ENCODE measurements around the gene MUC4. TPM values are rescaled to one million over a fixed set of nuclear protein-coding genes. Genes with fewer than 3 reads are reported as not detected.
A peak's percentile ranks its signal among the peaks of the same experiment; 100 is the strongest.
"Not testable (repeated sequence)": the region's sequence is repeated elsewhere in the genome, so short reads cannot be mapped to it uniquely, and the experiment has no call there.

The MUC4 gene
- polyA plus RNA-seq, 4 donors, result 0.62 to 2.8 (median 0.82) TPM

DNA sequence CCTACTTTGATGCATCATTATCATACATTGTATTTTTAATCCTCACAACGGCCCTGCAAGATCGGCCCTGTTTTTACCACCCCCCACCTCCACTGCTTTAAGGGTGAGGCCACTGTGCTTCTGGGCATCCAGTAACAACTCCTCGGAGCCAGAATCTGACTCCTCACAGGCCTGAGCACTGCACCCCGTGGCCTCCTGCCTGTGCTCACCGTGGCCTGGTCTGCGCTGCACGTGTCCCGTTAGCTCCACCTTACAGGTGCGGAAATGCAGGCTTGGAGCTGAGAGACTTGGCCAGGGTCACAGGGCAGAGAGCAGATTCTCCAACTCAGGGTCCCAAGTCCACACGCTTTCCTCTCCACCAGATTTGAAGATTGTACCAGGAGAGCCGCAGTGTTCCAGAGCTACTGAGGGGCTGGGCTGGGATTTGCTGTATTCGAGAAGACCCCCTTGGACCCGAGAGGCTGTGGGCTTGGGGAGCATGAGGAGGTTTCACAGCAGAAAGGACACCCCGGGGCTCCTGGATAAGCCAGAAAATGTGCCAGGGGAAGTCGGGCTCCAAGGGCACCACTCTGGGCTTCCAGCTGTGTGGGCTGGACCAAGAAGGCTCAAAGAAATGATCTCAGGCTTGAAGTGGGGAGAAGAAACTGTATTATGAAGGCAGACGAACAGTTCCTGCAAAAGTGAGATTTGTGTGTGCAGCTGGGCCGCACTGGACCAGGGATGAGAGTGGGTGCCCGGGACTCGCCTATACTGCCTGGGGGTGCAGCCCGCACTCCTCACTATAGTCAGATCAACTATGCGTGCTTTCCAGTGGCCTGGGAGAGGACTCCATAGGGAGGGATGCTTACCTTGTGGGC lies 89.4 kb downstream of the MUC4 start:
- not testable (repeated sequence) for DNase-seq (ENCODE audit: low read depth in 4 of 4, low spot score in 3 of 4)

DNA sequence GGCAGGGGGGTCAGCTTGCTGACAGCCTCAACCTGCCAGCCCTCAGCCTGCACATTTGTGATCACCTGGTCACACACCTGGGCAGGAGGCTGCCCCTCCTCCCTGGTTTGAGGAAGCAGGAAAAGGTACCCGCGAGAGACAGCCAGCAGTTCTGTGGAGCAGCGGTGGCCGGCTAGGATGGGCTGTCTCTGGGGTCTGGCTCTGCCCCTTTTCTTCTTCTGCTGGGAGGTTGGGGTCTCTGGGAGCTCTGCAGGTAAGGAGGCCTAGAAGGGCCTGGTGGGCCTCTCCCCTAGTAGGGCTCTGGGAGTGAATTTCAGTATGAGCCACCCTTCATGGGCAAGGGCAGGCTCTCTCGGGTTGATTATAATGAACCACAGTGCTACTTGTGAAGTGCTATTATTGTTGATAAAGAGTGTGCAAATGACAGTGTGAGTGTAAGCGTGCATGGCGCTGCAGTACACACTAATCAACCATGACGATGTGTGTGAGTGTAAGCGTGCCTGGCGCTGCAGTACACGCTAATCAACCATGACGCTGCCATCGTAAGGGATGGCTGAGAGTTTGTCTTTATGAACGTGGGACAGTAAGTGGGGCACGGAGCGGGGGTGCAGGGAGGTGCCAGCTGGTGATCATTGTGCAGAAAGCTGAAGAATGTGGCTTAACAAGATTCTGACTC lies 90.8 kb downstream of the MUC4 start, which contains the start of gene MUC20:
Gene MUC20 (plus strand): TSS at position 148 of the 676 bp plus-strand sequence. CDS start 30 bp downstream, at position 178.
- DNase-seq (ENCODE audit: low read depth in 4 of 4, low spot score in 3 of 4), result peak in 2 of 4 donors; percentile 18 to 24

DNA sequence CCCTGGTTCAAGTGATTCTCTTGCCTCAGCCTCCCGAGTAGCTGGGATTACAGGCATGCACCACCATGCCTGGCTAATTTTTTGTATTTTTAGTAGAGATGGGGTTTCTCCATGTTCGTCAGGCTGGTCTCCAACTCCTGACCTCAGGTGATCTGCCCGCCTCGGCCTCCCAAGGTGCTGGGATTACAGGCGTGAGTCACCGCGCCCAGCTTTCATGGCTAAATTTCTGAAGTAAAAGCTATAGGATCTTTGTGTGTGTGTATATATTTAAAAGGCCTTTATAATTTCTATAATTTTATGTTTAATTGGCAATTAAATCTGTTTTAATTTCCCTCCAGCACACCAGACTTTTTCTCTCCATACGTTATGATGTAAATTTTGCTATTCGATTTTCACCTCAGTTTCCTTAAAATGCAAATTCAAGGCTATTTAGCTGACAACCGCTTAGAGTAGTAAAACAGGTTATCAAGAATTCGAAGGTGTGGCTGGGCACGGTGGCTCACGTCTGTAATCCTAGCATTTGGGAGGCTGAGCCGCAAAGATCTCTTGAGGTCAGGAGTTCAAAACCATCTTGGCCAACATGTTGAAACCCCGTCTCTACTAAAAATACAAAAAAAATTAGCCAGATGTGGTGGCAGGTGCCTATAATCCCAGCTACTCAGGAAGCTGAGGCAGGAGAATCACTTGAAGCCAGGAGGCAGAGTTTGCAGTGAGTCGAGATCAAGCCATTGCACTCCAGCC lies 92.0 kb downstream of the MUC4 start:
- not testable (repeated sequence) for DNase-seq (ENCODE audit: low read depth in 4 of 4, low spot score in 3 of 4)

DNA sequence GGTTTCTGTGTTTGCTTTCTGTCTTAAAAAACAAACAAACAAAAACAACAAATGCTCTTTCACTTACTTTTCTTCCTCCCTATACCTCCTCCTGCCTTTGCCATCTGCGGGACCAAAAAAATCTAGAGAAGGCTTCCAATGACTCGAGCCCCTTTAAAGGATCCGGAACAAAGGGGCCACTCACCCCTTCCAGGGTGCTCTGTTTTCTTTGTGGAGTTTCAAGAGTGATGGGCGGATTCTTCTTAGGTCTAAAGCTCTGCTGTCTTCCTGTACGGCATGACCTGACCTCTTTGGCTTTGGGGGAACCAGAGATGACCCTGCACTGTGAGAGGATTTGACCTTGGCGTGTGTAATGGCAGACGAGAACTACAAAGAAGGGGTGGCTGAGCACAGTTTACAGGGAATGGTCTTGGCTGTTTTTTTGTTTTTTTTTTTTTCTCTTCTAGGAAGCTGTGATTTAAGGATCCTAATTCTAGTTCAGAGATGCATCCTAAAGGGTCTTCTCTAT lies 93.2 kb downstream of the MUC4 start:
- no peak for DNase-seq (ENCODE audit: low read depth in 4 of 4, low spot score in 3 of 4)

DNA sequence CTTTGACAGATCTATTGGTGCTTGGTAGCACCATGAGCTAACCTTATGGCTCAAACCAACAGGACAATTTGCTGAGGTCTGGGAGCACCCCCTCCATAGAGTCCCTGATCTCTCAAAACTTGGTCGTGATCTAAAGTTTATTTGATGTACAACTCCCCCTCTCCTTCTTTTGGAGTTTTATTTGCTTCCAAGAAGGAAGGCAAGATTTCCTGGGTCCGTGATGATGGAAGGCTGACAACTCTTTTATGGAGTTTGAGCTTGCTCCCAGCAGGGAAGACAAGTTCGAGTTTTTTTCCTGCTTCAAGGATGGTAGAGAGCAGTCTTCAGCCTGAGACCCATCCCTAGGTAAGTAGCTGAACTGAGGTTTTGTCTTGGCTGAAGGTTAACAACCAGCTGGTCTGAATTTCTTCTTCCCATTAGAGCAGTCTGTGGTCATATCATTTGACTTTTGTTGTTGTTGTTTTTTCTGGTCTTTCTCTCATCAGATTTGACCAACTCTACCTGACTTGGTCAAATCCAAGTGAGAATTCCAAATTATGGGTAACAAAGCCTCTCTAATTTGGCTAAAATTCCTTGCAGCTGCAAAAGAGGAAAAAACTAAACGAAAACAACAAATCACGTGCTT lies 93.8 kb downstream of the MUC4 start:
- no peak for DNase-seq (ENCODE audit: low read depth in 4 of 4, low spot score in 3 of 4)

- DNase-seq (ENCODE audit: low read depth in 4 of 4, low spot score in 3 of 4), result no peak
Observed at GRCh38 chr3:195717416-195717815, 94.3 kb downstream of the MUC4 start.

DNA sequence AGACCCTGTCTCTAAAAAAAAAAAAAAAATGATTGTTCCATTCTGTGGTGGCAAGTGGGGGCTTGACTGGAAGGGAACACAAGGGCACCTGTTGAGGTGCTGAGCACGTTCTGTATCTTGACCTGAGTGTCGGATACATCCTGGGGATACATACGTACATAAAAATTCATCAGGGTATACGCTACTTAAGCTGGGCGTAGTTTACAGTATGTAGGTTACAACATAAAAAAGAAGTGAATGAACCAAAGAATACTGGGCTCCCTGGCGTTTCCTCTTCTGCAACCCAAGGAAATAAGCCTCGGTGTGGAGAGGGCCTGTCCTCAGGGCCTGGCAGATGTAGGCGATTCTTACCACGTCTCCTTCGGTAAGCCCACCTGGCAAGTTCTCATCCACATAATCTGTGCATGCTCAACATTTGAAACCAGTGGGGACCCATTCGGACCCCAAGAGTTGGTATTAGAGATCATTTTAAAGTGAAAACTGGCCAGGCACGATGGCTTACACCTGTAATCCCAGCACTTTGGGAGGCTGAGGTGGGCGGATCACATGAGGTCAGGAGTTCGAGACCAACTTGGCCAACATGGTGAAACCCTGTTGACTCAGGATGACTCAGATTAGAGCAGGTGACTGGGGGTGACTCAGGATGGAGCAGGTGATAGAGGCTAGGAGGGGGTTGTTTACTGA lies 96.0 kb downstream of the MUC4 start:
- no peak for DNase-seq (ENCODE audit: low read depth in 4 of 4, low spot score in 3 of 4)

GRCh38 chr3:195715134-195715533 lies 96.6 kb downstream of the MUC4 start:
- DNase-seq (ENCODE audit: low read depth in 4 of 4, low spot score in 3 of 4), result no peak

- DNase-seq (ENCODE audit: low read depth in 4 of 4, low spot score in 3 of 4), result no peak
Observed at GRCh38 chr3:195714380-195715011, 97.2 kb downstream of the MUC4 start.

DNA sequence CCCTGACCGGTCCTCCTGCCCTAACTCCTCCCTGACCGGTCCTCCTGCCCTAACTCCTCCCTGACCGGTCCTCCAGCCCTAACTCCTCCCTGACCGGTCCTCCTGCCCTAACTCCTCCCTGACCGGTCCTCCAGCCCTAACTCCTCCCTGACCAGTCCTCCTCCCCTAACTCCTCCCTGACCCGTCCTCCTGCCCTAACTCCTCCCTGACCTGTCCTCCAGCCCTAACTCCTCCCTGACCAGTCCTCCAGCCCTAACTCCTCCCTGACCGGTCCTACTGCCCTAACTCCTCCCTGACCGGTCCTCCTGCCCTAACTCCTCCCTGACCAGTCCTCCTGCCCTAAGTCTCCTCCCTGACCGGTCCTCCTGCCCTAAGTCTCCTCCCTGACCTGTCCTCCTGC lies 98.6 kb downstream of the MUC4 start:
- DNase-seq (ENCODE audit: low read depth in 4 of 4, low spot score in 3 of 4), result not testable (repeated sequence)

DNA sequence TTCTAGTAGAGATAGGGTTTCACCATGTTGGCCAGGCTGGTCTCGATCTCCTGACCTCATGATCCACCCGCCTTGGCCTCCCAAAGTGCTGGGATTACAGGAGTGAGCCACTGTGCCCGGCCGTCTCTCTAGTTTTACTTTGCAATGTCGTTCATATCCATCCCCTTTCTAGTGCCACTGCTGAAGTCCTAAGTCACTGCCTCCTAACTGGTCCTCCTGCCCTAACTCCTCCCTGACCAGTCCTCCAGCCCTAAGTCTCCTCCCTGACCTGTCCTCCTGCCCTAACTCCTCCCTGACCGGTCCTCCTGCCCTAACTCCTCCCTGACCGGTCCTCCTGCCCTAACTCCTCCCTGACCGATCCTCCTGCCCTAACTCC lies 99.2 kb downstream of the MUC4 start:
- not testable (repeated sequence) for DNase-seq (ENCODE audit: low read depth in 4 of 4, low spot score in 3 of 4)

DNA sequence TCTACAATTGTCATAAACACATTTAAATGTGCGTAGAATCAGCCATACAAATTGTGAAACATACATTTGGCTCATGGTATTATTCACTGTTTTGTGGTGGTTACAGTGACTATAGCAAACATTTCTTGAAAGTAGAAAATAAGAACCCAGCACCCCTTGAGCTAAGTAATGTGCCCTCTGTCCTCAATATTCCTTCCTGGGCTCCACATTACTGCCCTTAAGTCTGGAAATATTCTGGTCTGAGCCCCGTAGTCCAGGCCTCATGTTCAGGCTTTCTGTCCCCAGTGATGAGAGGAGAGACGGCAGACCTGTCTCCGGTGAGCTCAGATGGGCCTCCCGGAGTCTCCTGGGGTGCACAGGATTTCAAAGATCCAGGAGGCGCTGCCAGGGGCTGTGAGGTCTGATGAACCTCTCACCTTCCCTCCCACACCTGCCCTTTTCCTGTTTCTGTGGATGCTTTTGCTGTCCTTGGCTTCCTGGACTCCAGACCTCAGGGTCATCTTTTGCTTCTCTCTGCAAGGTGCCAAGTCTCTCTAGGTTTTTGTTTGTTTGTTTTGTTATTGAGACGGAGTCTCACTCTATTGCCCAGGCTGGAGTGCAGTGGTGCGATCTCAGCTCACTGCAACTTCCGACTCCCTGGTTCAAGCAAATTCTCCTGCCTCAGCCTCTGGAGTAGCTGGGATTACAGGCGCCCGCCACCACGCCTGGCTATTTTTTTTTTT lies 99.8 kb downstream of the MUC4 start:
- no peak for DNase-seq (ENCODE audit: low read depth in 4 of 4, low spot score in 3 of 4)

GRCh38 chr3:195711091-195711812 lies 100.5 kb downstream of the MUC4 start:
- not testable (repeated sequence) for DNase-seq (ENCODE audit: low read depth in 4 of 4, low spot score in 3 of 4)

- DNase-seq (ENCODE audit: low read depth in 4 of 4, low spot score in 3 of 4), result not testable (repeated sequence)
Observed at GRCh38 chr3:195710126-195710905, 101.4 kb downstream of the MUC4 start.

GRCh38 chr3:195709676-195710085 lies 102.0 kb downstream of the MUC4 start:
- no peak for DNase-seq (ENCODE audit: low read depth in 4 of 4, low spot score in 3 of 4)

DNA sequence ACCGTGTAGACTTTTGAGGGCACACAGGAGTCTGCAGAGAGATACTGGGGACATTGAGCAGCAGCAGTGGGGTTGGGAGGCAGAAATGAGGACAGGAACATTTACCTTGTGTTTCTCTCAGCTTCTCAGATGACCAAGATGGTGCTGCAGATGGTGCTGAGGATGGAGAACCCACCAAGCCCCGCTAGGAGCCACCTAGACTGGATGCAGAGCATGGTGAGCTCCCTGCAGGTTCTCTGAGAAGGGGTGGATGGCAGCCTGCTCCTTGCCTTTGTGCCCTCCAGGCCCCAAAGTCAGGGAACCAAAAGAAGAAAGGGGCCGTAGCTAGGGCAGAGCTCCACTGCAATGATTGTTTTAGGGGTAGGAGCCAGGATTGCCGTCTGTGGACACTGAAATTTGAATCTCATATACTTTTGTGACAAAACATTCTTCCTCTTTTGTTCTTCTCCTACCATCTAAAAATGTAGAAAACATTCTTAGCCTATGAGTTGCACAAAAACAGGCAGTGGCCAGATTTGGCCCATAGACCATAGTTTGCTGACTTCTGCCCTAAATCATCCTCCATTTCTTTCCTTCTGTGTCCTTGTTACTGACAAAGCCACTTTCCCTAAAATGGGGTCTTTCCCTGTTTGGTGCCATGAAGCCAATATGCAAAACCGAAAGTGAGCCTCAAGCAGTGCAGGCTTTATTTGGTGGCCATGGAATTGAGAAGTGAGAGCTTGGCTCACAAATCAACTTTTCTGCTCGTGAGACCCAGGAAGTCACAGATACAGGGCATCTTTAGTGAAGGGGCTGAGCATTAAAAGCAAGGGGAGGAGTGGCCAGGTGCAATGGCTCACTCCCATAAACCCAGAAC lies 102.9 kb downstream of the MUC4 start:
- DNase-seq (ENCODE audit: low read depth in 4 of 4, low spot score in 3 of 4), result no peak

Measured in left renal pelvis (tissue), 4 donors.